ENCODE results near the gene PCBP3.

GRCh38 chr21:45695086-45695485 is 51.6 kb downstream of the PCBP3 start:
- TF ChIP-seq CTCF (IDR thresholded peaks at IDR 0.05) (no peak), POLR2A (IDR thresholded peaks at IDR 0.05) (no peak)
